ENCODE data around the gene GARIN5A. TPM values are rescaled to one million over a fixed set of nuclear protein-coding genes. Genes with fewer than 3 reads are reported as not detected.

The GARIN5A gene
- total and polyA plus RNA-seq, 2 of the 8 experiments (the other 6 are each of a cell fraction or from before 2014, with no cell fraction given): 9.1 to 18.5 TPM

DNA sequence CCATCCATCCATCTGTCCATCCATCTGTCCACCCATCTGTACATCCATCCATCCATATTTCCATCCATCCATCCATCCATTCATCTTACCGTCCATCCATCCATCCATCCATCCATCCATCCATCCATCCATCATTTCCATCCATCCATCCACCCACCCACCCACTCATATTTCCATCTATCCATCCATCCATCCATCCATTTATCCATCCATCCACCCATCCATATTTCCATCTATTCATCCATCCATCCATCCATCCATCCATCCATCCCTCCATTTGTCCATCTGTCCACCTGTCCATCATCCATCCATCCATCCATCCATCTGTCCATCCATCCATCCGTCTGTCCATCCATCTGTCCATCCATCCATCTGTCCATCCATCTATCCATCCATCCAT is 20.7 kb downstream of the GARIN5A start (continued):
- TF ChIP-seq, protein P1, sequence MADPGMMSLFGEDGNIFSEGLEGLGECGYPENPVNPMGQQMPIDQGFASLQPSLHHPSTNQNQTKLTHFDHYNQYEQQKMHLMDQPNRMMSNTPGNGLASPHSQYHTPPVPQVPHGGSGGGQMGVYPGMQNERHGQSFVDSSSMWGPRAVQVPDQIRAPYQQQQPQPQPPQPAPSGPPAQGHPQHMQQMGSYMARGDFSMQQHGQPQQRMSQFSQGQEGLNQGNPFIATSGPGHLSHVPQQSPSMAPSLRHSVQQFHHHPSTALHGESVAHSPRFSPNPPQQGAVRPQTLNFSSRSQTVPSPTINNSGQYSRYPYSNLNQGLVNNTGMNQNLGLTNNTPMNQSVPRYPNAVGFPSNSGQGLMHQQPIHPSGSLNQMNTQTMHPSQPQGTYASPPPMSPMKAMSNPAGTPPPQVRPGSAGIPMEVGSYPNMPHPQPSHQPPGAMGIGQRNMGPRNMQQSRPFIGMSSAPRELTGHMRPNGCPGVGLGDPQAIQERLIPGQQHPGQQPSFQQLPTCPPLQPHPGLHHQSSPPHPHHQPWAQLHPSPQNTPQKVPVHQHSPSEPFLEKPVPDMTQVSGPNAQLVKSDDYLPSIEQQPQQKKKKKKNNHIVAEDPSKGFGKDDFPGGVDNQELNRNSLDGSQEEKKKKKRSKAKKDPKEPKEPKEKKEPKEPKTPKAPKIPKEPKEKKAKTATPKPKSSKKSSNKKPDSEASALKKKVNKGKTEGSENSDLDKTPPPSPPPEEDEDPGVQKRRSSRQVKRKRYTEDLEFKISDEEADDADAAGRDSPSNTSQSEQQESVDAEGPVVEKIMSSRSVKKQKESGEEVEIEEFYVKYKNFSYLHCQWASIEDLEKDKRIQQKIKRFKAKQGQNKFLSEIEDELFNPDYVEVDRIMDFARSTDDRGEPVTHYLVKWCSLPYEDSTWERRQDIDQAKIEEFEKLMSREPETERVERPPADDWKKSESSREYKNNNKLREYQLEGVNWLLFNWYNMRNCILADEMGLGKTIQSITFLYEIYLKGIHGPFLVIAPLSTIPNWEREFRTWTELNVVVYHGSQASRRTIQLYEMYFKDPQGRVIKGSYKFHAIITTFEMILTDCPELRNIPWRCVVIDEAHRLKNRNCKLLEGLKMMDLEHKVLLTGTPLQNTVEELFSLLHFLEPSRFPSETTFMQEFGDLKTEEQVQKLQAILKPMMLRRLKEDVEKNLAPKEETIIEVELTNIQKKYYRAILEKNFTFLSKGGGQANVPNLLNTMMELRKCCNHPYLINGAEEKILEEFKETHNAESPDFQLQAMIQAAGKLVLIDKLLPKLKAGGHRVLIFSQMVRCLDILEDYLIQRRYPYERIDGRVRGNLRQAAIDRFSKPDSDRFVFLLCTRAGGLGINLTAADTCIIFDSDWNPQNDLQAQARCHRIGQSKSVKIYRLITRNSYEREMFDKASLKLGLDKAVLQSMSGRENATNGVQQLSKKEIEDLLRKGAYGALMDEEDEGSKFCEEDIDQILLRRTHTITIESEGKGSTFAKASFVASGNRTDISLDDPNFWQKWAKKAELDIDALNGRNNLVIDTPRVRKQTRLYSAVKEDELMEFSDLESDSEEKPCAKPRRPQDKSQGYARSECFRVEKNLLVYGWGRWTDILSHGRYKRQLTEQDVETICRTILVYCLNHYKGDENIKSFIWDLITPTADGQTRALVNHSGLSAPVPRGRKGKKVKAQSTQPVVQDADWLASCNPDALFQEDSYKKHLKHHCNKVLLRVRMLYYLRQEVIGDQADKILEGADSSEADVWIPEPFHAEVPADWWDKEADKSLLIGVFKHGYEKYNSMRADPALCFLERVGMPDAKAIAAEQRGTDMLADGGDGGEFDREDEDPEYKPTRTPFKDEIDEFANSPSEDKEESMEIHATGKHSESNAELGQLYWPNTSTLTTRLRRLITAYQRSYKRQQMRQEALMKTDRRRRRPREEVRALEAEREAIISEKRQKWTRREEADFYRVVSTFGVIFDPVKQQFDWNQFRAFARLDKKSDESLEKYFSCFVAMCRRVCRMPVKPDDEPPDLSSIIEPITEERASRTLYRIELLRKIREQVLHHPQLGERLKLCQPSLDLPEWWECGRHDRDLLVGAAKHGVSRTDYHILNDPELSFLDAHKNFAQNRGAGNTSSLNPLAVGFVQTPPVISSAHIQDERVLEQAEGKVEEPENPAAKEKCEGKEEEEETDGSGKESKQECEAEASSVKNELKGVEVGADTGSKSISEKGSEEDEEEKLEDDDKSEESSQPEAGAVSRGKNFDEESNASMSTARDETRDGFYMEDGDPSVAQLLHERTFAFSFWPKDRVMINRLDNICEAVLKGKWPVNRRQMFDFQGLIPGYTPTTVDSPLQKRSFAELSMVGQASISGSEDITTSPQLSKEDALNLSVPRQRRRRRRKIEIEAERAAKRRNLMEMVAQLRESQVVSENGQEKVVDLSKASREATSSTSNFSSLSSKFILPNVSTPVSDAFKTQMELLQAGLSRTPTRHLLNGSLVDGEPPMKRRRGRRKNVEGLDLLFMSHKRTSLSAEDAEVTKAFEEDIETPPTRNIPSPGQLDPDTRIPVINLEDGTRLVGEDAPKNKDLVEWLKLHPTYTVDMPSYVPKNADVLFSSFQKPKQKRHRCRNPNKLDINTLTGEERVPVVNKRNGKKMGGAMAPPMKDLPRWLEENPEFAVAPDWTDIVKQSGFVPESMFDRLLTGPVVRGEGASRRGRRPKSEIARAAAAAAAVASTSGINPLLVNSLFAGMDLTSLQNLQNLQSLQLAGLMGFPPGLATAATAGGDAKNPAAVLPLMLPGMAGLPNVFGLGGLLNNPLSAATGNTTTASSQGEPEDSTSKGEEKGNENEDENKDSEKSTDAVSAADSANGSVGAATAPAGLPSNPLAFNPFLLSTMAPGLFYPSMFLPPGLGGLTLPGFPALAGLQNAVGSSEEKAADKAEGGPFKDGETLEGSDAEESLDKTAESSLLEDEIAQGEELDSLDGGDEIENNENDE (IDR thresholded peaks at IDR 0.05; ENCODE audit: insufficient replicate concordance, low read length): no peak
- TF ChIP-seq POU5F1 (IDR thresholded peaks at IDR 0.05; ENCODE audit: low read depth, low read length) (no peak), EGR1 (IDR thresholded peaks at IDR 0.05; ENCODE audit: borderline replicate concordance, low read depth, low read length) (no peak), EZH2 (IDR thresholded peaks at IDR 0.05; ENCODE audit: low read depth, low read length, severe bottlenecking) (no peak), PHF8 (conservative IDR thresholded peaks at IDR 0.05; ENCODE audit: low read depth, low read length) (no peak), CBX8 (IDR thresholded peaks at IDR 0.05; ENCODE audit: borderline replicate concordance, low read depth, low read length) (no peak), KDM1A (IDR thresholded peaks at IDR 0.05; ENCODE audit: borderline replicate concordance, low read length) (no peak)
- TF ChIP-seq, protein P2, sequence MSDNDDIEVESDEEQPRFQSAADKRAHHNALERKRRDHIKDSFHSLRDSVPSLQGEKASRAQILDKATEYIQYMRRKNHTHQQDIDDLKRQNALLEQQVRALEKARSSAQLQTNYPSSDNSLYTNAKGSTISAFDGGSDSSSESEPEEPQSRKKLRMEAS (IDR thresholded peaks at IDR 0.05): no peak
